ENCODE measurements around the gene NRG2.
A peak's percentile ranks its signal among the peaks of the same experiment; 100 is the strongest.

NRG2 gene

DNA sequence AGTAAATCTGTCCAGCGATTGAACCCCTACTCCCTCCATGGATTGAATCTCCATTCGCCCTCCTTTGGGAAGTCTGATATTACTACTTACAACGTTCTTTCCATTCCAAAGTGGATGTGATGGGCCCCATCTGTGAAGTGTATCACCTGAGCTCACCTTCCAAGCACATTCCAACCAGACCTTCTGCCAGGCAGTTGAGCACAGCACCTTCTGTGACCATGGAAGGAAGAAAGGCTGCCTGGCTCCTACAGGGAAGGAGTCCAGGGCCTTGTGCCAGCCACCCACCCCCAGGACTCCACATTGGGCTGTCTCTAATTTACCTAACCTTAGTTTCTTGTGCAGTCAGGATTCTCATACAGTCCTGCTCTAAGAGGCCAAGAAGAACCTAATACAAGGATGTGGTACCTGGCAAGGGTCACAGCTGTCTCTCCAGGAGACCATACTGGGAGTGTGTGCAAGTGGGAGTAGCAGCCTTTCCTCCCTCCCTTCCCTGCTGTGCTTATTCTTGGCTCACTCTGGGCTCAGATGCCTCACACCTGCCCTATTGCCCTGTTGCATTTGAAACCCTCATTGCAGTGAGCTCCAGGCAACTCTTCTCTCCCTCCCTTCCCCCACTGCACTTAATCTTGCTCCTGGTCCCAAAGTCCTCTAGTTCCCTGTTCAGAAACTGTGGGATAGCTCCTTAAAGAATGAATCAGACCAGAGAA, 116.1 kb downstream of the NRG2 start:
- DNase-seq = no peak

DNA sequence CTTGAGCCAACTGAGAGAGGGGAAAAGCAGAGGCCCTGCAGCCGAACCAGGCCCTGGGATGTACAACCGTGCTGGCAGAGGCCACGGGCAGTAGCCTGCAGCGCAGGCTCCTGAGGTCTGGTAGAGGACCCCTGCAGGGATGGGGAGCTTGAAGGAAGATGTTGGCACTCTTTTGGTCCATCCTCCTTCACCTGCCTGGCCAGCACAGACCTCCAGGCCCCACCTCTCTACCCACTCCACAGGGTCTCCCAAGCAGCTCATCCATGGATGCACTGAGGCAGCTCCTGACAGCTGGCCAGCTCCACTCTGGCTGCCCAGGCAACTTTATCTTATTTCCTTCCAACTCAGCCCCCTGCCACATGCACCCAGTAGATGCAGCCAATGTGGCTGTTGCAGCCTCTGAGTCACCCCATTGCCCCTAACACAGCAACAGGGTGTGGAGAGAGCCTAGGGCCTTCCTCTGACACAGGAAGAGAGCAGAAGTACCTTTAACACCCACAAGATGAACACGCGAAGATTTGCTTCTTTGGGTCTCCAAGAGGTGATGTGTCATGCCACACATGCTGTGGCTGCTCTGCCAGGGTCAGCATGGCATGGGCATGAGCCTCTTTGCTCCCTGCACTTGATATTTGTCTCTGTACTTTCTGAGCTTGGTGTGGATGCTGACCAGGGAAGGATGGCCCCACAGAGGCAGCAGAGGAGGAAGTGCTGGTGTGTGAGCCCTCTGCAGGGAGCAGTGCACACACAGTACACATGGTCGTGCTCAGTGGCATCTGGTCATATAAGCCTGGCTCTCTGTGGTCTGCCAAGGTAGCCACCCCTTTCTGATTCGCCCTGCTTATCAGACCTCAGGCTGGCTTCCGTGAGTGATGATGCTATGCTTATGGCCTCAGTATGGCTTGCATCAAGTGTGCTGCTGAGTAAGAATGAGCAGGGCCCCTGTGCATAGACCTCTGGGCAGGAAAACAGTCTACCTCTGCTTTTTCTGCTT, 117.2 kb downstream of the NRG2 start:
- DNase-seq = no peak

DNA sequence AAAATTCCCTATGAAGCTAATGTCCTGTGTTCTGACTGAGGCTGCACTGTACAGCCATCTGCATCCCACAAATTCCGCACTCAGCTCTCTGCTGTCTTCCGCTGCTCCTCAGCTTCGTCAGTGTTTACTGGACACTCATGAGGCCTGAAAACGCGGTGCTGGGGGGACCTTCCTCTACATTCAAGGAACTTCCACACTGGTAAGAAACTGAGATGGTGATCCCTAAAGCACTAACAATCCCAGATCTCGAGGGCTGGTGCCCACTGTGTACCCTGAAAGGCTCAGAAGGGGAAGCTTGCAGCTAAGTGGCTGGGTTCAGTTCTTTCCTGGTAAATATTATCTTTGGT, 117.9 kb downstream of the NRG2 start:
- no peak for DNase-seq

DNA sequence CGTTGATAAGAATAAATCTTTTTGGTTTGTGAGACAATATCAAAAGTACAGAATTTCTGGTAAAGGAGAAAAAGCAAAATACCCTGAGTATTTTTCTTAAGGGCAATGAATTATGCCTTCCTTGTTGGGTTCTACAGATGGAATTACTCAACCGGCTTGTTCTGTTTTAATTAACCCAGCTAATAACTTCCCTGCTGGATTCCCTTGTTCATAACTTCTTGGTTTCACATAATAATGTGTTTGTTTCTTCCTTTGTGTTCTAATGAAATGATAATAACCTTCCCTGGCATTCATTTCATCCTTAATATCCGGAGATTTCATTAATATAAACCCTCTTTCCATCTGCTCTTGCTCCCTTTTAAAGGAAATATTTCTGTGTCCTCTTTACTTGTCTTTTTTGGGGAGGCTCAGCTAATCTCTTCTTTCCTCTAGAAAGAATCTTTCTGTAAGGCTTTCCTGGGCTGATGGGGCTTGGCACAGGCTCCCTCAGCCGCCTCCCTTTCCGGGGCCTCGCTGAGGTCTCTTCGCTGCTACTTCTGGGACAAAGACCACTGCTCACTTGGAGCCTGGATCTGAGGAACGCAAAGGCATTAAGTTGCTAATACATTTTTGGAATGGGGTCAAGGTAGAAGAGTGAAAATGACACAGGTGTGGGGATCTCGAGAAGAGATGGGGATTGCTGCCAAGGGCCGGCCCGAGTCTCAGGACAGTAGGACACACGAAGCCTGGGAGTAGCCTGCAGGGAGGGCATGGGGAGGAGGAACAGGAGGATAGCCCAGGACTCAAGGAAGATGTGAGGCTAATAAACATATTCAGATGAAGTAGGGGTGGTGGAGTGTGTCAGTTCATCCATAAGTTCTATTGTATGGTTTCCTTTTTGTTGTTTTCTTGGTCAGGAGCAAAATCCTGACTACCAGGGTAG, 118.5 kb downstream of the NRG2 start:
- DNase-seq = no peak

DNA sequence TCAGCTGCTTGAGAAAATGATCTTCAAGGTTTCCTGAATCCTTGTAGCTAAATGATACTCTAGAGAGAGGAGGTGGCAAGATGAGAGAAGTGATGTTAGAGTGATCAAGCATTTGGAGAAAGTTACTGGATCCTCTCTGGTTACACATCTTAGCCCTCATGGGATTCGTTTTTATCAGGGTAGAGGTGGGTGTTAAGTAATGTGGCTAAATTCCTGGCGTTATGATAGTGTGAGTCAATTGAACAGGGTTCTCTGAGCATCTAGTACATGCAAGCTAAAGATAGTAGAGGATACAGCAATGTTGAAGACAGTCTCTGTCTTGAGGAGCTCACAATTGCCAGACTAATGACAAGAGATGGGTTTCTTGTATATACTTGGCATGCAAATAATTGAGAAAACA, 123.8 kb downstream of the NRG2 start:
- no peak for DNase-seq

DNA sequence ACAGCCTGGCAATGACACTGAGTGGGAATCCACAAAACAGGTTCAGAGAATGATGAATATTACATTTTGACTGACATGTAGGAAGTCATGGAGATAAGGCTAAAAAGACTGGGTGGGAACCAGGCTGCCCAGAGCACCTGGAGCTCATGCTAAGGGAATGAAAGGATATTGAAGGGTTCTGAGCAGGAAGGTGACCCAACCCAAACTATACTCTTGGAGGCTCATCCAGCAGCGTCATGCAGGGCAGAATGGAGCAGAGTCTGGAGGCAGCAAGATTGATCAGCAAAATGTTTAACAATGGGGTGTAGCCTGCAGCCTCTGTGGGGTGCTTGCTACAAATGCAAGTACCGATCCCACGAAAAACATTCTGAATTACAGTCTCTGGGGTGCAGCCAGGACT, 127.3 kb downstream of the NRG2 start:
- no peak for DNase-seq

DNA sequence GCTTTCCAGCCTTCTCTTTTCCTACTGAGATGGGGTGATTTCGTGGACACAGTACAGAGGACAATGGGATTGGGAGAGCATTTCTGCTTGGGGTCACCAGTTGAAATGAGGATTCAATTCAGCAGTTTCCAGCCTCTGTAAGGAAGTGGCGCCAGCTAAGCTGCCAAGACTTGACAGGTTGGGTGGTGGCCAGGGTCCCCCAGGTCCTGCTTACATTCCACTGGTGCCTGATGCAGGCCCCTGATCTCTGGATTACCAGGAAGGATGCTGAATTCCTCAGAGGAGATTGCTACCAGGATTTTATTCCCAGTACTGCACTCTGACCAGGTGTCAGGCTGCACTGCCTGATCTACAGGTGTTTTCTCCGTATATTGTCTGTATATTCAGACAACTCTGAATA, 127.8 kb downstream of the NRG2 start:
- DNase-seq = no peak

DNA sequence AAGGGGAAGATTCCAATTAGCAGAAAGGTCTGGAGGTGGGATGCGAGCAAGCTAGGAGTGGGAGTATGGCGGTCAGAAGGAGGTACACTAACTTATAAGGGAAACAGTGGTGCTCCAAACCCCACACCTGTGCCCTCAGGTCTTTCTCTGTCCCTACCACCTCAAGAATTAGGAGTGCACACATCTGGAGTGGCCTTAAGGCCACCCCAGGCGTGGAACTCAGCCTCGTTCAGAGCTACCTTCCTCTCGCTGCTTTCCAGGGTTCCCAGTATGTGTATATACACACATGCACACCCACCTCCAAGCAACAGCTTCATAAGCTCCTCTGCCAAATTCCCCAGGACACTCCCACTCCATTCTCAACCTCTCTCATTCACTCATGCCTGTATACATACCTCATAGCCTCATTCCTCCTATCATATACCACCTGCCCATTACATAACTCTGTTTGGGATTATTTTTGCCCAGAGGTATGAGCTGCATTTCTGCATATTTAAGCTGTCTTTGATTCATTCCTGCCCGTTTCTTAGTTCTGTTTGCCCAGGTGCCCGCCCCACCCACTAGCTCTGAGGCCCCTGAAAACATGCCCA, 128.8 kb downstream of the NRG2 start:
- DNase-seq = no peak

DNA sequence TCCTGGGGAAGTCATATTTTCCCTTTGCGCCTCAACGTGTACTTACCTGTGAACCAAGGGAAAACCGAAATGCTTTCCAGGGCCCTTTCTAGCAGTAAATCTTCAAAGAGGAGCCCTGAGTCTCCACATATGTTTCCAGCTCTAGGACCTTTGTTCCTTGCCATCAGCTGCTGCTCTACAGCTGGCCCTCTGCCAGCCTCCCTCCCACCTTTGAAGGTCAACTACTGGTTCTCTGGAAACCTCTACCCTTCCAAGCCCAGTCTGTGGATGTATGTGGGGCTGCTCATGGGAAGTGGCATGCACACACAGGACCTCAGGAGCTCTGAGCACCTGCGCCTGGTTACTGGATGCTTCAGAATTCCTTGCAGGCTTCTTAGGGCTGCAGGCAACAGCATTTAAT, 130.3 kb downstream of the NRG2 start:
- DNase-seq = peak; percentile 23

DNA sequence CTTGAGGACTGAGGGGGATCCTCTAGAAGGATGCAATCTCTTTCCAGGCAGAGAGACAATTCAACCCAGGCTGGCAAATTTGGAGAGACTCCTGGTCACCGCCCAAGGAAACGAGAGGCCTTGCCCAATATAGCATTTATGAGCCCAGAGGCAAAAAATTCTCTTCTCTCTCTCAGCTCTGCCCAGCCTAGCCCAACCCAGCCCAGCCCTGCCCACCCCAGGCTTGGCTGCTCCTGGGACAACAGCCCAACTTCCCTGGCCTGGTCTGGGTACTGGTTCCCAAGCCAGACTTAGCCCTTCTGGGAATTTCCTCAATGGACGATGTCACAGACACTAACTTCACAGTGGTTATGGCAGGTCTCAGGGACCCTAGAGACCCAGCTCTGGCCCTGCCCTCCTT, 130.9 kb downstream of the NRG2 start:
- no peak for DNase-seq

DNA sequence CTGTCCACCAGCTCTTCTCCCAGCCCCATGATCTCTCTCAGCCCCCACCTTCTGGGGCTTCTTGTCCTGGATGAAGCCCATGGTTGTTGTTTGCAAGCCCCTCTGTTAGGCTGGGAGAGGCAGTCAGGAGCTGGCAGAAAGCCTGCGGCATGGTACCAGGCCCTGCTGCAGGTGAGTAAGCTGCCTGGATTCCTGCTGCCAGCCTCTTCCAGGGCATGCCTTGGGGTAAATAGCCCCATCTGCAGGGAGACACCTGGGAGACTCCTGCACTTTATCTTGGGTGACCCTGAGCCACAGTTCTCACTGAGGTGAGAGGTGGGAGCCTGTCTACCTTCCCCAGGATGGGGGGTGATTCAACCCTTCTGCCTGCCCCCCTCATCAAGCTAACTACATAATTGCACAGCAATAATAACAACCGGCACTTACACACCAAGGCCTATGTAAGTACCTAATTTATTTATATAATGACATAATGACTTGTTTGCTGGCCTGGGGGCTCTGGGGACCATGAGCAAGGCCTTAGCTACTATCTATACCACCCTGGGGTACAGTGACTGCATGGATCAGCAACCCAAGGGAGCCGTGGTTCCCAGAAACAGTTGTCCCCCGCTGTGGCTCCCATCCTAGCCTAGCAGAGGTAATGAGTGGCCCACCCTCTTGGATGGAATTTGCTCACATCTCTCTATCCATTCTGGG, 131.5 kb downstream of the NRG2 start:
- no peak for DNase-seq

DNA sequence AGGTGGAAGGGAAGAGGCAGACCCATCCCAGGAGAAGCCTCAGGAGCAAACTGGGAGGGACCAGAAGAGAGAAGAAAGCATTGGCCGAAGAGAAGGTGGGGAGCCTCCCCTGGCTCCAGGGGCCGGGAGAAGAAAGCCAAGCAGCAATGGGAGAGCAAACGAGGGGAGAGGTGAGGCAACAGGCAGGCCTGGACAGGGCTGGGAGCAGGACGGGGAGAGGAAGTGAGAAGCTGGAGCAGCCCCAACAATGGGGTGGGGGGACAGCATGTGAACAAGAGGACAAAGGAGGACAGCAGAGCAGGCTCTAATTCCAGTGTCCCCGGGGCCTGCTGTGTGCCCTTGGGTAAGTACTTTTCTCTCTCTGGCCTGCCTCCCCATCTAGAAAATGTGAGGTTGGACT, 132.2 kb downstream of the NRG2 start:
- no peak for DNase-seq

DNA sequence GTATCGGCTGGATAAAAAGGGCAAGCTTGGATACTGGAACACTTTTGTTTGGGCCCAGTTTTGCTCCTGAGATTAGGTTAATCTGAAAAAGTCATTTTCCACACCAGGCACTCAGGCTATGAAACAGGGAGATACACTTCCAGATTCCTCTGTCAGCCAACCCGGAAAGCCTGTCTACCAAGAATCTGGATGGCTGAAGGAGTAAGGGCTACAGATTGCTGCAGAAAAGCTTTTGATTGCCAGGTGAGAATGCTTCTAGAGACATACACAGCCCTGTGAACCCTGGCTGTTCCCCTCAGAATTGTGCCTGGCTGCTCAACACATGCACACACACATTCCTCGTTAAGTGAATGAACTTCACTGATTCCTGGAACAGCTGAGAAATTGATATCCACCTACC, 133.1 kb downstream of the NRG2 start:
- DNase-seq = no peak

DNA sequence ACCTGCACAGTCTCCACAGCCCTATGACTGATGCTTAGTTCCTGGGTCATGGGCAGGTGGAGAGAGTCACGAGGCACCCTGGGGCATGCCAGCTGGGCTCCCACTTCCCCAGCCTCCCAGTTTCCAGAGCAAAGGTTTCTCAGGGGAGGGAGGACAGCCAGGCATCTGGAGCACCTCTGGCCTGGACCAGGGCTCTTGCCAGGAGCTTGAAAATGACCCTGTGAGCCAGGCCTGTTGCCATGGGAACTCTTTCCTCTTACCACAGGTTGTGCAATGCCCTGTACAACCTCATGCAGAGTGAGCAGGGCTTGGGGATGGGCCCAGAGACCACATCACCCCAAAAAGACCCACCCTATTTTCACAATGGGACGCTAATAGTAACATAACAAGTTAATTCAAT, 134.3 kb downstream of the NRG2 start:
- no peak for DNase-seq

DNA sequence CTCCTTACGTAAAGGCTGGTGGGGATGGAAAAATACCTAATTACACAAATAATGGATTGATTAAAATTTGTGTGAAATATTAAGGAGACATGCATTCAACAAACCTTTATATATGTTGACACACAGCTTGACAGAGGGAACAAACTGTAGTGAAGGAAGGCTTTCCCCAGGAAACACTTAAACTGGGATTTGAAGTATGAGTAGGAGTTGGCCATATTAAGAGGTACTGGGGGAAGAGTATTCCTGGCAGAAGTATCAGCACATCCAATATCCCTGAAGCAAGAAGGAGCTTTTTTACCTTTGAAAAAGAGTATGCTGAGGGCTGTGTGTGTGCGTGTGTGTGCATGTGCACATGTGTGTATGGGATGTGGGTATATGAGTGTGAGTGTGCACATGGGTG, 136.4 kb downstream of the NRG2 start:
- no peak for DNase-seq

DNA sequence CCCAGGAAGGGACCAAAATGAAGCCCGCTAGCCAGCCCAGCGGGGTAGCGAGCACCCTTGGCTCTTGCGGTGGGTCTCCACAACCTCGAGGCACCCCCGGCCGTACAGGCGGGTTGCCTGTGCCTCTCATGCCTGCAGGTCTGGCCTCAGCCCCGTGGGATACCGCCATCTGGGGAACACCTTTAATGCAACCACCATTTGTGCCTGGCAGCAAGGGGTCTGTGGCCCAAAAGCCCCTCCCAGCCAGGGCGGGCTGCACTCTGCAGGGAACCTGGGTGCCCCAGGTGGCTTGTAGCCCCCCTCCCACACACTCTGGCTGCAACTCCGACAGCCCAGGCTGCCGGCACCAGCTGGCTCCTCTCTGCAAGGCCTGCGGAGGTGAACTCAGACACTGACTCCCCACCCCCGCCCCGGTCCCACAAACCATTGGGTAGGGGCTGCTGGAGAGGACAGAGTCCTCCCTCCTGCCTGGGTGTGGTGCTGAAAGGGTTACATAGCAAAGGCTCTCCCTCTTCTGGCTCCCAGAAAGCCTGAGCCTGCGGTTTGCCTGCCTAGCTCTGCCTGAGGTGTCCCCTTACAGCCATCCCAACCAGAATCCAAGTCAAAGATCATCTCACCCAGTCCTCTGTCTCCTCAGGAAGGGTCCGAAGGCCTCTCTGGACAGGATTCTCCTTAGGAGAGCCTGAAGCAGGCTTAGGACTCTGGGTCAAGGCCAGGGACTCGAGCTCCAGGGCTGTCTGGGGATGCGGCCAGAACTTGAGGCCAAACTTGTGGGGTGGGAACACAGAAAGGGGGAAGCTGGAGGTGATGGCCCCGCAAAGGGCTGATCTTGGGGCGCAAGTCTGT, 138.1 kb downstream of the NRG2 start:
- no peak for DNase-seq

DNA sequence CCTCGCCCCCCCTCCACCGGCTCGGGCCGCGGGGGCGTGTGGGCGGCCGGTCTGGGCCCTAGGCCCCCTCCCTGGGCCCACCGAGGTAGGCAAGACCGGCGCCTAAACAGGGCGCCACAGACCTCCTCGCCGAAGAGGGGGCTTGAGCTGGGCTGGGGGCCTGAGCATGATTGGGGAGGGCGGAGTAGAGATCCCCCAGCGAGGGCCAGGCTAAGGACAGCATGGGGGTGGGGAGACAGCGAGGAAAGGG, 138.6 kb downstream of the NRG2 start:
- no peak for DNase-seq

DNA sequence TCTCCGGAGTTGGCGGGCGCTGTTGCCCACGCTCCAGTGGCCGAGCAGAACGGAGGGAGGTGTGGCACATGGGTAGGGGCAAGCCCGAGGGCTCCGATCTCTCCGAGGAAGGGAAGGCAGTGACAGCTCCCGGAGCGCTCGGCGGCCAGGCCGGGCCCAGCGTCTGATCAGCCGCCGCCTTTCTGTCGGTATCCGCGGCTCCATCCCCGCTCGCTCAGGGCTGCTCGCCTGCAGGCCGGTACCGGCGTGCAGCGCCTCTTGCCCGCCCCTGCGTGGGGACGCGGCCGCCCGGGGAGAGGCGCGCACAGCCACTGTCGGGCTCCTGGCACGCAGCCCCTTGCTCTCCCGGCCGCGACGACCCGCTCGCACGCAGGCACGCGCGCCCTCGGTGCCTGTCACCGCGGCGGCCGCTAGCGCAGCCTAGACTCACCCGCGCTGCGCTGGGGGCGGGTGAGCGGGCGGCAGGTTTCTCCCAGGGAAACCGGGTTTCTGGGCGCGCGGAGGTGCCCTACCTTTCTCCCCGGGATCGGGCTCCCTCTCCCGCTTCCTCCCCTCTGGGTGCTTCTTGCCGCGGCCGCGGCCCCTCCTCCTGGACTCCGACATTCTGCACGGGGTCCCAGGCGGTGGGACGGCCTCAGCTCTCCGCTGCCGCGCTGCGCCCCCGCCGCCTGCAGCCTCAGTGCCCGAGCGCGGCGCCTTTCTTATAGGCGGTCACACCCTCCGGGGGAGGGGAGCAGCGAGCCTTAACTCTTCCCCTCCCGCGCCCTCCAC, 139.1 kb downstream of the NRG2 start:
- DNase-seq = no peak

DNA sequence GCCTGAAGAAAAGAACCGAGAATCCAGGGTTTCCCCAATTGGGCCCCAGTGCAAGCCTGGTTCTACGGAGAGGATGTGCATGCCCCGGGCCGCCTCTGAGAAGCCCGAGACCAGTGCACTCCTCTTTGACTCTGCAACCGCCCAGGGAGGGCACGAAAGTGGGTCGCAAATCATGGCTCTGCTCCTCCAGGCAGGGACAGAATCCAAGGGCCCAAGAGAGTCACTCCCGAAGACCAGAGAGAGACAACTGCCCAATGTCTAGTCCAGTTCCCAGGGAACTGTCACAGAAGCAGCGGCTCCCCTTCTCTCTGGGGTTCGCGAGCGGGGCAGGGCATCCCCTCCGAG, 139.7 kb downstream of the NRG2 start:
- DNase-seq = no peak

DNA sequence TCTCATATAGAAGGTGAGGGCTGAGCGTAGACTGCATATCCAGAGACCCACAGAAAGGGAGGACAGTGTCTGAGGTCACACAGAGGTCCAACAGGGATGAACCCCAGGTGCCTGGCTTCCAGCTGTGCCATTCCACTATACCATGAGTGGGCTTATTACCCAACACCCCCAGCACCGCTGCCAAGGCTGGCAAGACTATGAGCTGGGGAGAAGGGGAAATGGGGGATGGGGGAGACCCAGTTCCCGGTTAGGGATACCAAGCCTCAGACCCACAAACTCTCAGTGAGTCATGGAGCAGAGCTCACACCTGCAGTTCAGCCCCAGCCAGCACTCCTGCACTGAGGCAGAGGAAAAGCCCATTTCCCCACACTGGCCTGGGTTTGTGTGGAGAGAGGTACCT, 141.1 kb downstream of the NRG2 start:
- no peak for DNase-seq

DNA sequence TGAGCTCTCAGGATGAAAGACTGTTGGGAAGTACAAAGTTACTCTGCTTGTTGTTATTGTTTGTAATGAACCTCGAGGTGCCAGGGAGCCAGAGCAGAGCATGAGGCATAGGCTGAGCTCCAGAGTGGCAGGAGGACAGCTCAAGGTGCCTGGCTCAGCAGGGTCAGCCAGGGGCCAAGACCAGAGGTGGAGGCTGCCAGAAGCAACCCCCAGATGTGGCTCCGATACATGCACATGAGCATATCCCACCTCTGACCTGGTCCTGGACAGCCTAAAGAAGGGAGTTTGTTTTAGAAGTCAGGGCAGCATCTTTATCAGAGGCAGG, 141.9 kb downstream of the NRG2 start:
- DNase-seq = no peak
